GM19239 (cell line): ENCODE results near the gene MBD3.

Experiments used
- DNase-seq: peaks from one replicate; pipeline ENCODE4 v3.0.0; 2011; ENCODE audit warnings: low spot score; ENCODE audit not compliant: insufficient read length
- FAIRE-seq: peaks from 2 replicates; lab custom pipeline; 2011; peaks lifted over from hg19 to GRCh38; lab: Jason Lieb, UNC

Gene MBD3

GRCh38 chr19:1524972-1525325, 67.7 kb downstream of the MBD3 start:
- no peak for FAIRE-seq
- DNase-seq: no peak

GRCh38 chr19:1524287-1524971, 68.2 kb downstream of the MBD3 start:
- FAIRE-seq (no peak), DNase-seq (no peak)
